Mesenchymal stem cell (in vitro differentiated cells and primary cell): ENCODE data around the gene PI4KA.

ENCODE experiments used
- DNase-seq: peaks from one replicate; pipeline ENCODE4 v3.0.0-alpha.2; 2013
- H2AFZ ChIP-seq: one replicate; pipeline ENCODE4 v1.6.1; 2013; ENCODE audit warnings: low read depth, mild to moderate bottlenecking, control low read depth, inconsistent platforms, low read length, moderate library complexity
- H2AK5ac ChIP-seq: 2 replicates; pipeline ENCODE4 v1.6.1; 2013; ENCODE audit warnings: low read length, moderate library complexity, mild to moderate bottlenecking, inconsistent platforms; ENCODE audit not compliant: severe bottlenecking
- H2BK120ac ChIP-seq: one replicate; pipeline ENCODE4 v1.6.1; 2013; ENCODE audit warnings: low read depth, mild to moderate bottlenecking, inconsistent platforms, low read length, moderate library complexity
- H2BK12ac ChIP-seq, 2 experiments: one replicate each; pipeline ENCODE4 v1.6.1; 2013; ENCODE audit warnings: inconsistent platforms in 2 of 2, low read length in 2 of 2, mild to moderate bottlenecking in 2 of 2, moderate library complexity in 2 of 2, control low read depth in 1 of 2
- H2BK15ac ChIP-seq: one replicate; pipeline ENCODE4 v1.6.1; 2013; ENCODE audit warnings: mild to moderate bottlenecking, low read depth, inconsistent platforms; ENCODE audit not compliant: poor library complexity, severe bottlenecking
- H2BK5ac ChIP-seq: 2 replicates; pipeline ENCODE4 v1.6.1; 2013; ENCODE audit warnings: low read depth, mild to moderate bottlenecking, low read length, control low read depth, inconsistent platforms; ENCODE audit not compliant: poor library complexity, severe bottlenecking
- H3K14ac ChIP-seq, 2 experiments: one replicate each; pipeline ENCODE4 v1.6.1; 2013; ENCODE audit warnings: inconsistent platforms in 2 of 2, low read length in 2 of 2, control low read depth in 1 of 2, mild to moderate bottlenecking in 1 of 2, moderate library complexity in 1 of 2
- H3K18ac ChIP-seq, 2 experiments: one replicate each; pipeline ENCODE4 v1.6.1; 2013; ENCODE audit warnings: inconsistent platforms in 2 of 2, low read length in 2 of 2, control low read depth in 1 of 2, low read depth in 1 of 2, mild to moderate bottlenecking in 1 of 2
- H3K23ac ChIP-seq, 2 experiments: one replicate each; pipeline ENCODE4 v1.6.1; 2013; ENCODE audit warnings: inconsistent platforms in 2 of 2, low read length in 2 of 2, mild to moderate bottlenecking in 2 of 2, moderate library complexity in 2 of 2, control low read depth in 1 of 2
- H3K27ac ChIP-seq: 2 replicates; pipeline ENCODE4 v1.5.1; 2013; ENCODE audit warnings: mild to moderate bottlenecking, moderate library complexity, low read length, control low read depth, inconsistent platforms; ENCODE audit not compliant: poor library complexity, severe bottlenecking
- H3K27me3 ChIP-seq, 2 experiments: 2 replicates each; pipeline versions ENCODE4 v1.6.1 to v1.7.0; 2013; ENCODE audit warnings: low read length in 2 of 2, mild to moderate bottlenecking in 2 of 2, moderate library complexity in 2 of 2, control low read depth in 1 of 2, inconsistent platforms in 1 of 2; ENCODE audit not compliant: control insufficient read depth in 1 of 2, insufficient read depth in 1 of 2
- H3K36me3 ChIP-seq, 2 experiments: 2 replicates each; pipeline versions ENCODE4 v1.6.1 to v1.7.0; 2013; ENCODE audit warnings: low read length in 2 of 2, control low read depth in 1 of 2, inconsistent platforms in 1 of 2, low read depth in 1 of 2, mild to moderate bottlenecking in 1 of 2; ENCODE audit not compliant: insufficient read depth in 2 of 2, control insufficient read depth in 1 of 2
- H3K4ac ChIP-seq, 2 experiments: one replicate each; pipeline ENCODE4 v1.6.1; 2013; ENCODE audit warnings: inconsistent platforms in 2 of 2, low read length in 2 of 2, mild to moderate bottlenecking in 2 of 2, moderate library complexity in 2 of 2, control low read depth in 1 of 2, low read depth in 1 of 2
- H3K4me1 ChIP-seq: 2 replicates; pipeline ENCODE4 v1.6.1; 2013; ENCODE audit warnings: low read depth, low read length, control low read depth; ENCODE audit not compliant: control insufficient read depth, insufficient read depth
- H3K4me2 ChIP-seq: 2 replicates; pipeline ENCODE4 v1.6.1; 2013; ENCODE audit warnings: low read length, mild to moderate bottlenecking, inconsistent platforms; ENCODE audit not compliant: poor library complexity, severe bottlenecking
- H3K4me3 ChIP-seq, 2 experiments: 2 replicates each; pipeline versions ENCODE4 v1.5.1 to v1.7.0; 2013; ENCODE audit warnings: low read length in 2 of 2, mild to moderate bottlenecking in 2 of 2, control low read depth in 1 of 2, low read depth in 1 of 2; ENCODE audit not compliant: insufficient read depth in 1 of 2
- H3K79me1 ChIP-seq: replicated peaks from 2 replicates; pipeline ENCODE4 v1.6.1; 2013; ENCODE audit warnings: mild to moderate bottlenecking, control low read depth, low read length, inconsistent platforms; ENCODE audit not compliant: poor library complexity, severe bottlenecking
- H3K9ac ChIP-seq: 2 replicates; pipeline ENCODE4 v1.7.0; 2013; ENCODE audit warnings: mild to moderate bottlenecking, low read length, moderate library complexity
- H3K9me3 ChIP-seq: 2 replicates; pipeline ENCODE4 v1.7.0; 2013; ENCODE audit warnings: mild to moderate bottlenecking, low read length; ENCODE audit not compliant: control insufficient read depth
- H4K8ac ChIP-seq: one replicate; pipeline ENCODE4 v1.6.1; 2013; ENCODE audit warnings: inconsistent platforms, mild to moderate bottlenecking, low read length, moderate library complexity
- H4K91ac ChIP-seq: one replicate; pipeline ENCODE4 v1.6.1; 2013; ENCODE audit warnings: mild to moderate bottlenecking, low read length, inconsistent platforms
- WGBS: methylation state at CpG from one replicate; pipeline ENCODE4 v1.1.7; 2013; ENCODE audit warnings: mixed read lengths; 5-methylcytosine and 5-hydroxymethylcytosine counted together

Gene PI4KA

GRCh38 chr22:20673295-20674195 is 185.1 kb downstream of the PI4KA start:
- H3K27ac ChIP-seq = no peak overlapping the region
- no peaks in the 10 kb centered on the region for H3K79me1 ChIP-seq
- H2BK120ac ChIP-seq = no peak overlapping the region
- no peaks in the 10 kb centered on the region for H3K36me3 ChIP-seq
- H3K23ac ChIP-seq = no peak overlapping the region
- no peak overlapping the region for H2AK5ac ChIP-seq
- no peak overlapping the region for H2AFZ ChIP-seq
- H3K9me3 ChIP-seq = peaks cover 7% of the 10 kb centered on the region
- H3K4me2 ChIP-seq = no peak overlapping the region
- H3K4me1 ChIP-seq = no peaks in the 10 kb centered on the region
- H3K9ac ChIP-seq = no peak overlapping the region
- H2BK12ac ChIP-seq = no peak overlapping the region
- 73% methylated on average over 1 of the region's 5 CpGs for WGBS
- DNase-seq = no peak
- H2BK5ac ChIP-seq = no peak overlapping the region
- H3K4ac ChIP-seq = no peak overlapping the region
- no peak overlapping the region for H3K18ac ChIP-seq
- H3K27me3 ChIP-seq = peaks cover 0 to 39% of the 10 kb centered on the region in 2 experiments
- H3K4me3 ChIP-seq = no peak overlapping the region
- no peak overlapping the region for H3K14ac ChIP-seq
- H4K8ac ChIP-seq = no peak overlapping the region
- no peak overlapping the region for H4K91ac ChIP-seq
- H2BK15ac ChIP-seq = no peak overlapping the region

- H2AFZ ChIP-seq = no peak overlapping the region
- H3K14ac ChIP-seq = no peak overlapping the region
Measured at GRCh38 chr22:20672732-20673131, 185.9 kb downstream of the PI4KA start.

GRCh38 chr22:20672082-20672424 is 186.6 kb downstream of the PI4KA start:
- no peak overlapping the region for H3K14ac ChIP-seq
- no peak overlapping the region for H4K91ac ChIP-seq
- H2BK15ac ChIP-seq = no peak overlapping the region
- no peaks in the 10 kb centered on the region for H3K4me1 ChIP-seq
- peaks cover 7% of the 10 kb centered on the region for H3K9me3 ChIP-seq
- H4K8ac ChIP-seq = no peak overlapping the region
- no peak overlapping the region for H2AFZ ChIP-seq
- H3K36me3 ChIP-seq = no peaks in the 10 kb centered on the region
- no peaks in the 10 kb centered on the region for H3K79me1 ChIP-seq
- peaks cover 0 to 39% of the 10 kb centered on the region in 2 experiments for H3K27me3 ChIP-seq
- no peak overlapping the region for H2BK120ac ChIP-seq
- H3K23ac ChIP-seq = no peak overlapping the region
- no peak overlapping the region for H3K4ac ChIP-seq
- DNase-seq = no peak
- 100% methylated on average over 2 of the region's 5 CpGs for WGBS
- H2BK12ac ChIP-seq = no peak overlapping the region
- no peak overlapping the region for H3K4me2 ChIP-seq
- H3K9ac ChIP-seq = no peak overlapping the region
- no peak overlapping the region for H2BK5ac ChIP-seq
- H2AK5ac ChIP-seq = no peak overlapping the region
- H3K27ac ChIP-seq = no peak overlapping the region
- no peak overlapping the region for H3K18ac ChIP-seq
- H3K4me3 ChIP-seq = no peak overlapping the region

More at GRCh38 chr22:20672732-20673131, 185.9 kb downstream of the PI4KA start:
- Histone ChIP-seq H3K27me3 (peaks cover 0 to 39% of the 10 kb centered on the region in 2 experiments), H3K4ac (no peak overlapping the region), H4K8ac (no peak overlapping the region), H3K9me3 (peaks cover 7% of the 10 kb centered on the region), H3K23ac (no peak overlapping the region), H3K4me2 (no peak overlapping the region), H4K91ac (no peak overlapping the region), H2BK15ac (no peak overlapping the region), H3K27ac (no peak overlapping the region), H3K36me3 (no peaks in the 10 kb centered on the region), H3K79me1 (no peaks in the 10 kb centered on the region), H3K4me1 (no peaks in the 10 kb centered on the region), H2AK5ac (no peak overlapping the region), H2BK120ac (no peak overlapping the region), H3K4me3 (no peak overlapping the region), H2BK12ac (no peak overlapping the region), H2BK5ac (no peak overlapping the region), H3K18ac (no peak overlapping the region), H3K9ac (no peak overlapping the region)
- 77% methylated on average over 2 of the region's 3 CpGs for WGBS
- no peak for DNase-seq

- no peak overlapping the region for H3K4ac ChIP-seq
- H2AK5ac ChIP-seq = no peak overlapping the region
- H2BK120ac ChIP-seq = no peak overlapping the region
- H3K36me3 ChIP-seq = no peaks in the 10 kb centered on the region
- H2BK12ac ChIP-seq = no peak overlapping the region
- H3K9ac ChIP-seq = no peak overlapping the region
- no peak overlapping the region for H3K18ac ChIP-seq
- no peak overlapping the region for H2BK15ac ChIP-seq
- no peak overlapping the region for H3K23ac ChIP-seq
- no peaks in the 10 kb centered on the region for H3K4me1 ChIP-seq
- H3K27me3 ChIP-seq = peaks cover 0 to 39% of the 10 kb centered on the region in 2 experiments
- peaks cover 7% of the 10 kb centered on the region for H3K9me3 ChIP-seq
- no peak overlapping the region for H3K4me2 ChIP-seq
- no peak overlapping the region for H2AFZ ChIP-seq
- WGBS = 74% methylated on average over 3 of the region's 6 CpGs
- H4K8ac ChIP-seq = no peak overlapping the region
- no peak for DNase-seq
- H2BK5ac ChIP-seq = no peak overlapping the region
- no peaks in the 10 kb centered on the region for H3K79me1 ChIP-seq
- no peak overlapping the region for H3K27ac ChIP-seq
- H3K4me3 ChIP-seq = no peak overlapping the region
- no peak overlapping the region for H4K91ac ChIP-seq
- H3K14ac ChIP-seq = no peak overlapping the region
Measured at GRCh38 chr22:20671409-20672081, 187.1 kb downstream of the PI4KA start.
